K562 (cell line): ENCODE results near the gene DARS2. TPM values are rescaled to one million over a fixed set of nuclear protein-coding genes. Genes with fewer than 3 reads are reported as not detected.

Experiments used
- ATAC-seq: fragments of 200-7000 bp; cut with Tn5 transposase; 3 replicates; pipeline ENCODE4 v1.9.1; 2020; ENCODE audit warnings: moderate library complexity
- BruUV-seq: library from RNA; stranded (reverse); fragments of 400-500 nt; replicated peaks from 2 replicates; lab custom pipeline; 2021; lab: Mats Ljungman, UMichigan
- CTCF ChIA-PET: fragments of 300-600 bp; formaldehyde crosslinking; extraction: SDS; loops from one replicate; lab custom pipeline; 2021; ENCODE audit warnings: low intra/inter-chr PET ratio; lab: Yijun Ruan, JAX
- POLR2A ChIA-PET: fragments of 300-600, 350-650 bp; sonication (Branson Sonifier 250); formaldehyde crosslinking; extraction: SDS; loops from one replicate; lab custom pipeline; 2021; ENCODE audit warnings: antibody characterized with exemption, inconsistent platforms; lab: Yijun Ruan, JAX
- DNase-seq, 4 experiments: peaks; one replicate each; pipeline versions ENCODE4 v3.0.0 to v3.0.0-alpha.2; 2011 to 2018; ENCODE audit warnings: low spot score in 3 of 4, mixed read lengths in 3 of 4; ENCODE audit errors: extremely low read depth in 1 of 4
- FAIRE-seq: peaks from 2 replicates; lab custom pipeline; 2011; peaks lifted over from hg19 to GRCh38; lab: Jason Lieb, UNC
- H2AFZ ChIP-seq: 2 replicates; pipeline ENCODE4 v1.6.0; 2011; ENCODE audit warnings: low read depth, low read length, control low read depth, inconsistent platforms
- H3K27ac ChIP-seq: fragments of 200-600 bp; 3 replicates; pipeline ENCODE4 v1.8.0; 2011; ENCODE audit warnings: low read depth, mild to moderate bottlenecking, control low read depth, inconsistent platforms, low read length, moderate library complexity, mixed read lengths; ENCODE audit errors: extremely low read depth
- H3K27me3 ChIP-seq, 2 experiments: fragments of 300-600 bp in 1 of 2; 2 replicates in 1 of 2; 3 replicates in 1 of 2; pipeline versions ENCODE4 v1.6.0 to v1.8.0; 2011; ENCODE audit warnings: inconsistent platforms in 2 of 2, low read length in 2 of 2, mild to moderate bottlenecking in 1 of 2, mixed read lengths in 1 of 2, moderate library complexity in 1 of 2; ENCODE audit not compliant: control insufficient read depth in 2 of 2, insufficient read depth in 2 of 2
- H3K36me3 ChIP-seq: fragments of 300-600 bp; 3 replicates; pipeline ENCODE4 v1.8.0; 2011; ENCODE audit warnings: mild to moderate bottlenecking, low read length, inconsistent platforms; ENCODE audit not compliant: control insufficient read depth, insufficient read depth
- H3K4me1 ChIP-seq, 2 experiments: fragments of 200-600 bp in 1 of 2; replicated peaks in 1 of 2; 2 replicates in 1 of 2; 3 replicates in 1 of 2; pipeline versions ENCODE4 v1.5.1 to v1.8.0; 2011; ENCODE audit warnings: inconsistent platforms in 2 of 2, low read length in 2 of 2, mild to moderate bottlenecking in 1 of 2, mixed read lengths in 1 of 2, moderate library complexity in 1 of 2; ENCODE audit not compliant: control insufficient read depth in 2 of 2, insufficient read depth in 2 of 2
- H3K4me2 ChIP-seq: 2 replicates; pipeline ENCODE4 v1.6.1; 2011; ENCODE audit warnings: low read length, control low read depth, inconsistent platforms, mixed read lengths; ENCODE audit not compliant: insufficient read depth
- H3K4me3 ChIP-seq: fragments of 200-600 bp; sonication (generic), shearing (Covaris generic); 2 replicates; pipeline ENCODE4 v1.5.1; 2016; ENCODE audit warnings: control low read depth, inconsistent platforms
- H3K79me2 ChIP-seq: fragments of 200-600 bp; 3 replicates; pipeline ENCODE4 v1.8.0; 2011; ENCODE audit warnings: low read length, inconsistent platforms; ENCODE audit not compliant: control insufficient read depth, insufficient read depth
- H3K9ac ChIP-seq, 2 experiments: 2 replicates each; pipeline versions ENCODE4 v1.6.0 to v1.6.1; 2011; ENCODE audit warnings: low read depth in 2 of 2, low read length in 2 of 2, control low read depth in 1 of 2, inconsistent platforms in 1 of 2, mild to moderate bottlenecking in 1 of 2, mixed read lengths in 1 of 2; ENCODE audit not compliant: insufficient read depth in 1 of 2
- H3K9me1 ChIP-seq: one replicate; pipeline ENCODE4 v1.6.0; 2011; ENCODE audit warnings: inconsistent platforms, mild to moderate bottlenecking, low read length, moderate library complexity; ENCODE audit not compliant: control insufficient read depth, insufficient read depth
- H3K9me3 ChIP-seq: replicated peaks from 2 replicates; pipeline ENCODE4 v1.5.1; 2011; ENCODE audit warnings: low read depth, low read length, inconsistent platforms; ENCODE audit not compliant: control insufficient read depth, insufficient read depth
- H4K20me1 ChIP-seq: replicated peaks from 2 replicates; pipeline ENCODE4 v1.6.1; 2011; ENCODE audit warnings: low read length, inconsistent platforms, mixed read lengths; ENCODE audit not compliant: control insufficient read depth, insufficient read depth
- FOXJ2 ChIP-seq: fragments of 200-800 bp; sonication (Bioruptor generic); IDR thresholded peaks from 2 replicates; pipeline ENCODE4 v1.6.1; 2016; ENCODE audit warnings: missing genetic modification characterization, missing compliant biosample characterization
- HMGN3 ChIP-seq: IDR thresholded peaks from 2 replicates; pipeline ENCODE4 v1.6.1; 2011; ENCODE audit warnings: borderline replicate concordance, low read depth, mild to moderate bottlenecking, mixed read lengths, low read length; ENCODE audit not compliant: insufficient read length; ENCODE audit errors: extremely low read depth
- HNRNPH1 ChIP-seq: fragments of 200-400 bp; formaldehyde crosslinking; optimal IDR thresholded peaks from 2 replicates; pipeline ENCODE3; 2017; ENCODE audit warnings: low read depth, mild to moderate bottlenecking, low read length, moderate library complexity
- KLF6 ChIP-seq: fragments of 250-450 bp; sonication (Bioruptor Pico); IDR thresholded peaks from 2 replicates; pipeline ENCODE4 v1.4.0; 2020; ENCODE audit warnings: mild to moderate bottlenecking, moderate library complexity, borderline replicate concordance
- POLR2A ChIP-seq: fragments of 450-650 bp; conservative IDR thresholded peaks from 2 replicates; pipeline ENCODE4 v1.6.1; 2016
- RFX1 ChIP-seq: fragments of 450-650 bp; IDR thresholded peaks from 2 replicates; pipeline ENCODE4 v1.6.1; 2016; ENCODE audit warnings: mild to moderate bottlenecking, moderate library complexity
- SUPT5H ChIP-seq: fragments of 450-650 bp; IDR thresholded peaks from 2 replicates; pipeline ENCODE4 v1.6.1; 2016
- ZBTB7A ChIP-seq: IDR thresholded peaks from 2 replicates; pipeline ENCODE4 v1.6.1; 2011; ENCODE audit warnings: low read depth, mild to moderate bottlenecking, low read length, moderate library complexity, borderline replicate concordance; ENCODE audit not compliant: control insufficient read depth
- ZNF253 ChIP-seq: fragments of 250-450 bp; sonication (Bioruptor Pico); conservative IDR thresholded peaks from 2 replicates; pipeline ENCODE4 v1.6.1; 2021; ENCODE audit warnings: mild to moderate bottlenecking
- WGBS: fragments of 100-300 bp; shearing (Covaris generic); methylation state at CpG from one replicate; pipeline ENCODE4 v1.1.6; 2016; ENCODE audit warnings: low coverage, mixed read lengths; ENCODE audit not compliant: insufficient coverage; ENCODE audit errors: missing lambda C conversion rate; 5-methylcytosine and 5-hydroxymethylcytosine counted together
- in situ Hi-C: fragments of 300-500 bp; cut with MboI; formaldehyde crosslinking; loops from 4 replicates; pipeline ENCODE4 v1.15.0; 2018; ENCODE audit warnings: inconsistent platforms, mixed read lengths
- intact Hi-C: fragments of 100-400 bp; cut with micrococcal nuclease; formaldehyde crosslinking; loops from 2 replicates; pipeline ENCODE4 v1.14.2; 2022
- polyA plus RNA-seq, 8 experiments: library from polyadenylated mRNA; depleted of rRNA in 4 of 8; stranded (reverse) in 5 of 8; unstranded in 3 of 8; fragments of >200 nt; fragmentation: Nextera tagmentation in 2 of 8; fragmentation: Illumina TruSeq in 1 of 8; extraction: Ambion mirVana in 2 of 8; extraction: Trizol in 1 of 8; gene quantifications; 2 replicates each; pipeline versions ENCODE4 v1.2.1 to v1.2.3, GENCODE V29; 2011 to 2014; ENCODE audit warnings: inconsistent platforms in 1 of 8, missing spikeins in 1 of 8
- total RNA-seq, 7 experiments: library from RNA; depleted of rRNA in 6 of 7; stranded (reverse); fragments of >200 nt in 6 of 7; fragmentation: Illumina TruSeq in 2 of 7; extraction: Trizol in 2 of 7; gene quantifications; 2 replicates each; pipeline versions ENCODE4 v1.2.1 to v1.2.3, GENCODE V29; 2011 to 2021; ENCODE audit warnings: low replicate concordance in 1 of 7

Gene DARS2
- total and polyA plus RNA-seq, 9 of the 15 experiments (the other 6 are each of a cell fraction or from before 2014, with no cell fraction given) = 36.4 to 96.7 (median 68.6) TPM

GRCh38 chr1:173856014-173856413 lies 31.5 kb downstream of the DARS2 start:
- in situ Hi-C loops (no loop called here), intact Hi-C loops (no loop called here)
- WGBS = 84% methylated on average over 1 of the region's 1 CpG
- no peak overlapping the region for H3K27ac ChIP-seq
- ATAC-seq (no peak), FAIRE-seq (no peak), DNase-seq (no peak)
- H3K4me2 ChIP-seq = no peak overlapping the region
- H3K9me3 ChIP-seq = no peaks in the 10 kb centered on the region
- POLR2A ChIA-PET = interaction anchor here (0.7 to 10.4 kb wide), 3 partner anchors 8 to 12 kb away, joined by 3 to 183 read pairs (median 11); partner anchors contain the start of genes GAS5 and ZBTB37
- peak; percentile 48; the same call in 1 of the 2 replicates for TF ChIP-seq POLR2A
- TF ChIP-seq ZBTB7A = no peak
- TF ChIP-seq HNRNPH1 = no peak
- no peak for TF ChIP-seq HMGN3
- no peak for TF ChIP-seq KLF6
- peak; percentile 42; the same call in 1 of the 2 replicates for TF ChIP-seq SUPT5H
- peaks cover 80% of the 10 kb centered on the region for H3K36me3 ChIP-seq
- no peak overlapping the region for H3K9ac ChIP-seq
- no peaks in the 10 kb centered on the region for H3K27me3 ChIP-seq
- no peaks in the 10 kb centered on the region for H3K9me1 ChIP-seq
- H3K4me1 ChIP-seq = no peaks in the 10 kb centered on the region
- H3K4me3 ChIP-seq = no peak overlapping the region
- H3K79me2 ChIP-seq = no peaks in the 10 kb centered on the region
- no peak overlapping the region for H2AFZ ChIP-seq
- no TSS peak for BruUV-seq
- CTCF ChIA-PET = no interaction called here
- H4K20me1 ChIP-seq = no peaks in the 10 kb centered on the region

- ChIA-PET POLR2A (interaction anchor here (0.8 to 10.4 kb wide), 6 partner anchors 7 to 33 kb away, joined by 3 to 183 read pairs (median 6); partner anchors contain the start of genes DARS2, GAS5 and ZBTB37), CTCF (no interaction called here)
- DNase-seq (no peak), ATAC-seq (no peak), FAIRE-seq (no peak)
- Histone ChIP-seq H3K79me2 (no peaks in the 10 kb centered on the region), H3K27me3 (no peaks in the 10 kb centered on the region), H3K9me3 (no peaks in the 10 kb centered on the region), H3K27ac (no peak overlapping the region), H3K36me3 (peaks cover 72% of the 10 kb centered on the region), H3K9me1 (no peaks in the 10 kb centered on the region), H3K4me1 (no peaks in the 10 kb centered on the region), H3K4me3 (no peak overlapping the region), H4K20me1 (no peaks in the 10 kb centered on the region), H2AFZ (no peak overlapping the region), H3K9ac (no peak overlapping the region), H3K4me2 (no peak overlapping the region)
- peak; percentile 64 for TF ChIP-seq RFX1
- no peak for TF ChIP-seq ZNF253 (CRISPR knock-in tag)
- TF ChIP-seq FOXJ2 = 0 out of 2 replicates have a peak, but pooled peaks have one; percentile 17
- WGBS = 86% methylated on average over 2 of the region's 2 CpGs
- in situ Hi-C loops = no loop called here
- intact Hi-C loops = no loop called here
- no TSS peak for BruUV-seq
Measured at GRCh38 chr1:173856903-173857302, 32.4 kb downstream of the DARS2 start.
